GM23248 (cell line): Measurements from ENCODE around the gene POMT2. TPM values are rescaled to one million over a fixed set of nuclear protein-coding genes. Genes with fewer than 3 reads are reported as not detected.

Source experiments
- DNase-seq: peaks from one replicate; pipeline ENCODE4 v3.0.0-alpha.2; 2015
- H2AFZ ChIP-seq: fragments of 200-600 bp; sonication (generic); 2 replicates; pipeline ENCODE4 v1.6.1; 2016; ENCODE audit warnings: antibody characterized with exemption
- H3F3A ChIP-seq: fragments of 200-600 bp; sonication (generic); 2 replicates; pipeline ENCODE4 v1.6.1; 2016; ENCODE audit warnings: mild to moderate bottlenecking, antibody characterized with exemption, mixed run types; ENCODE audit not compliant: insufficient read depth
- H3K27ac ChIP-seq: fragments of 200-600 bp; sonication (generic); 2 replicates; pipeline ENCODE4 v1.5.1; 2016; ENCODE audit warnings: mild to moderate bottlenecking
- H3K27me3 ChIP-seq: fragments of 200-600 bp; sonication (generic); replicated peaks from 2 replicates; pipeline ENCODE4 v1.6.1; 2016; ENCODE audit warnings: mild to moderate bottlenecking; ENCODE audit not compliant: insufficient read depth
- H3K36me3 ChIP-seq: fragments of 200-600 bp; sonication (generic); 2 replicates; pipeline ENCODE4 v1.6.1; 2016; ENCODE audit warnings: low read depth, mild to moderate bottlenecking
- H3K4me1 ChIP-seq: fragments of 200-600 bp; sonication (generic); 2 replicates; pipeline ENCODE4 v1.6.1; 2016; ENCODE audit warnings: mild to moderate bottlenecking; ENCODE audit not compliant: insufficient read depth
- H3K4me2 ChIP-seq: fragments of 200-600 bp; sonication (generic); one replicate; pipeline ENCODE4 v1.6.1; 2016; ENCODE audit warnings: mild to moderate bottlenecking; ENCODE audit not compliant: unreplicated experiment
- H3K4me3 ChIP-seq: fragments of 200-600 bp; sonication (generic); 2 replicates; pipeline ENCODE4 v1.5.1; 2016; ENCODE audit warnings: mild to moderate bottlenecking
- H3K79me2 ChIP-seq: fragments of 200-600 bp; sonication (generic); 2 replicates; pipeline ENCODE4 v1.6.1; 2016; ENCODE audit warnings: mild to moderate bottlenecking; ENCODE audit not compliant: insufficient read depth
- H3K9ac ChIP-seq: fragments of 200-600 bp; sonication (generic); 2 replicates; pipeline ENCODE4 v1.6.1; 2016; ENCODE audit warnings: mild to moderate bottlenecking
- H3K9me2 ChIP-seq: fragments of 200-600 bp; sonication (generic); 2 replicates; pipeline ENCODE4 v1.6.1; 2016; ENCODE audit warnings: mixed run types, mild to moderate bottlenecking, moderate library complexity; ENCODE audit not compliant: insufficient read depth
- H3K9me3 ChIP-seq: fragments of 200-600 bp; sonication (generic); one replicate; pipeline ENCODE4 v1.6.1; 2017; ENCODE audit warnings: low read depth
- H4K20me1 ChIP-seq: fragments of 200-600 bp; sonication (generic); 2 replicates; pipeline ENCODE4 v1.6.0; 2016; ENCODE audit not compliant: insufficient read depth
- EZH2 ChIP-seq: fragments of 200-600 bp; sonication (generic); IDR thresholded peaks from 2 replicates; pipeline ENCODE4 v1.6.1; 2018; ENCODE audit warnings: antibody characterized with exemption, mild to moderate bottlenecking; ENCODE audit not compliant: insufficient read depth, poor library complexity, severe bottlenecking
- EZH2phosphoT487 ChIP-seq: fragments of 200-600 bp; sonication (generic); IDR thresholded peaks from 2 replicates; pipeline ENCODE4 v1.6.1; 2018; ENCODE audit warnings: antibody characterized with exemption, moderate library complexity, mild to moderate bottlenecking, low read depth; ENCODE audit not compliant: insufficient read depth
- WGBS, 2 experiments: methylation state at CpG; one replicate each; pipeline ENCODE4 v1.1.6; 2015 to 2017; ENCODE audit warnings: low lambda C conversion rate in 2 of 2, low coverage in 1 of 2; ENCODE audit errors: missing lambda C conversion rate in 2 of 2; 5-methylcytosine and 5-hydroxymethylcytosine counted together
- in situ Hi-C: fragments of 300-500 bp; cut with MboI; formaldehyde crosslinking; loops from 2 replicates; pipeline ENCODE4 v1.15.0; 2020
- polyA plus RNA-seq: library from polyadenylated mRNA; unstranded; fragments of >200 nt; fragmentation: Nextera tagmentation; extraction: Ambion mirVana; gene quantifications from 2 replicates; pipeline ENCODE4 v1.2.1, GENCODE V29; 2016
- total RNA-seq: library from RNA; depleted of rRNA; stranded (reverse); fragments of >200 nt; shearing (Covaris generic); gene quantifications from 2 replicates; pipeline ENCODE4 v1.2.3, GENCODE V29; 2014

POMT2 gene
- total and polyA plus RNA-seq, 2 experiments from 2014 or later, result 20.7 to 28.3 TPM

GRCh38 chr14:77238356-77238755, 82.3 kb downstream of the POMT2 start:
- H3K4me2 ChIP-seq, result no peak overlapping the region
- TF ChIP-seq EZH2phosphoT487, result no peak
- TF ChIP-seq EZH2, result no peak
- WGBS, 2 experiments, result 41 to 55% methylated on average over 3 of the region's 3 CpGs
- H2AFZ ChIP-seq, result no peak overlapping the region
- in situ Hi-C loops, result no loop called here
- H3K27ac ChIP-seq, result no peak overlapping the region
- no peak overlapping the region for H3K4me3 ChIP-seq
- no peaks in the 10 kb centered on the region for H3F3A ChIP-seq
- no peaks in the 10 kb centered on the region for H3K9me2 ChIP-seq
- no peaks in the 10 kb centered on the region for H3K79me2 ChIP-seq
- no peak overlapping the region for H3K9ac ChIP-seq
- H4K20me1 ChIP-seq, result no peaks in the 10 kb centered on the region
- no peaks in the 10 kb centered on the region for H3K4me1 ChIP-seq
- H3K9me3 ChIP-seq, result no peaks in the 10 kb centered on the region
- H3K27me3 ChIP-seq, result peaks cover 7% of the 10 kb centered on the region
- H3K36me3 ChIP-seq, result no peaks in the 10 kb centered on the region
- no peak for DNase-seq

GRCh38 chr14:77236814-77237213, 83.9 kb downstream of the POMT2 start:
- H3K4me1 ChIP-seq, result no peaks in the 10 kb centered on the region
- H3K27me3 ChIP-seq, result peaks cover 6% of the 10 kb centered on the region
- H3K79me2 ChIP-seq, result no peaks in the 10 kb centered on the region
- 0 to 52% methylated on average over 1 to 7 of the region's 7 CpGs for WGBS, 2 experiments
- H4K20me1 ChIP-seq, result no peaks in the 10 kb centered on the region
- H3K4me2 ChIP-seq, result no peak overlapping the region
- no peak overlapping the region for H3K9ac ChIP-seq
- H3K36me3 ChIP-seq, result no peaks in the 10 kb centered on the region
- H3K9me3 ChIP-seq, result no peaks in the 10 kb centered on the region
- no peaks in the 10 kb centered on the region for H3F3A ChIP-seq
- no peak overlapping the region for H3K27ac ChIP-seq
- in situ Hi-C loops, result no loop called here
- TF ChIP-seq EZH2, result no peak
- TF ChIP-seq EZH2phosphoT487, result no peak
- no peak overlapping the region for H3K4me3 ChIP-seq
- no peak for DNase-seq
- H3K9me2 ChIP-seq, result no peaks in the 10 kb centered on the region
- no peak overlapping the region for H2AFZ ChIP-seq

GRCh38 chr14:77231721-77232120, 89.0 kb downstream of the POMT2 start:
- Histone ChIP-seq H3F3A (no peaks in the 10 kb centered on the region), H4K20me1 (no peaks in the 10 kb centered on the region), H3K9me2 (no peaks in the 10 kb centered on the region), H3K27ac (no peak overlapping the region), H2AFZ (no peak overlapping the region), H3K36me3 (no peaks in the 10 kb centered on the region), H3K4me3 (no peak overlapping the region), H3K4me2 (no peak overlapping the region), H3K9me3 (no peaks in the 10 kb centered on the region), H3K4me1 (no peaks in the 10 kb centered on the region), H3K79me2 (no peaks in the 10 kb centered on the region), H3K9ac (no peak overlapping the region), H3K27me3 (no peaks in the 10 kb centered on the region; the same call in 1 of the 2 replicates)
- DNase-seq, result no peak
- 8 to 14% methylated on average over 3 of the region's 3 CpGs for WGBS, 2 experiments
- TF ChIP-seq EZH2phosphoT487 (no peak), EZH2 (no peak)
- in situ Hi-C loops, result no loop called here

- H3K9me2 ChIP-seq, result no peaks in the 10 kb centered on the region
- H4K20me1 ChIP-seq, result no peaks in the 10 kb centered on the region
- TF ChIP-seq EZH2phosphoT487 (no peak), EZH2 (no peak)
- no peaks in the 10 kb centered on the region; the same call in 1 of the 2 replicates for H3K27me3 ChIP-seq
- H3K4me3 ChIP-seq, result no peak overlapping the region
- WGBS, 2 experiments, result 21 to 42% methylated on average over 2 of the region's 2 CpGs
- H3K4me2 ChIP-seq, result no peak overlapping the region
- H3K4me1 ChIP-seq, result no peaks in the 10 kb centered on the region
- no peak overlapping the region for H3K9ac ChIP-seq
- H3K79me2 ChIP-seq, result no peaks in the 10 kb centered on the region
- H3K36me3 ChIP-seq, result no peaks in the 10 kb centered on the region
- no peaks in the 10 kb centered on the region for H3K9me3 ChIP-seq
- DNase-seq, result no peak
- no peaks in the 10 kb centered on the region for H3F3A ChIP-seq
- no peak overlapping the region for H3K27ac ChIP-seq
- H2AFZ ChIP-seq, result no peak overlapping the region
- in situ Hi-C loops, result no loop called here
Observed at GRCh38 chr14:77230914-77231313, 89.8 kb downstream of the POMT2 start.

GRCh38 chr14:77228056-77228455, 92.6 kb downstream of the POMT2 start:
- 35% methylated on average over 6 of the region's 6 CpGs for WGBS, 2 experiments
- DNase-seq, result no peak
- H3K9ac ChIP-seq, result no peak overlapping the region
- H3K9me3 ChIP-seq, result no peaks in the 10 kb centered on the region
- H4K20me1 ChIP-seq, result no peaks in the 10 kb centered on the region
- no peaks in the 10 kb centered on the region for H3K9me2 ChIP-seq
- H3K36me3 ChIP-seq, result no peaks in the 10 kb centered on the region
- H3K79me2 ChIP-seq, result no peaks in the 10 kb centered on the region
- TF ChIP-seq EZH2 (no peak), EZH2phosphoT487 (no peak)
- no peak overlapping the region for H3K4me2 ChIP-seq
- no peak overlapping the region for H2AFZ ChIP-seq
- H3K27ac ChIP-seq, result no peak overlapping the region
- in situ Hi-C loops, result no loop called here
- H3K27me3 ChIP-seq, result no peaks in the 10 kb centered on the region; the same call in 1 of the 2 replicates
- H3F3A ChIP-seq, result no peaks in the 10 kb centered on the region
- H3K4me3 ChIP-seq, result no peak overlapping the region
- H3K4me1 ChIP-seq, result no peaks in the 10 kb centered on the region
